Body of pancreas (tissue), 4 donors: ENCODE results near the gene NFKB2. TPM values are rescaled to one million over a fixed set of nuclear protein-coding genes. Genes with fewer than 3 reads are reported as not detected.

ENCODE experiments used
- ATAC-seq: fragments of 150-250 bp; one replicate; pipeline ENCODE4 v1.9.1; 2016
- DNase-seq, 4 donors: peaks; one replicate each; pipeline ENCODE4 v3.0.0-alpha.2; 2019
- H3K27ac ChIP-seq, 4 donors: fragments of 200-600 bp; sonication (generic); 1 replicate in 3 of 4; 2 replicates in 1 of 4; pipeline versions ENCODE4 v1.5.1 to v1.6.1; 2016 to 2019; ENCODE audit warnings: mild to moderate bottlenecking in 1 of 4, mixed read lengths in 1 of 4, moderate library complexity in 1 of 4
- H3K27me3 ChIP-seq, 2 donors: fragments of 200-600 bp; sonication (generic); one replicate each; pipeline ENCODE4 v1.6.0; 2016; ENCODE audit warnings: mild to moderate bottlenecking in 1 of 2
- H3K36me3 ChIP-seq, 2 donors: fragments of 200-600 bp; sonication (generic); replicated peaks in 1 of 2; 2 replicates each; pipeline ENCODE4 v1.5.1; 2016; ENCODE audit warnings: low read depth in 2 of 2; ENCODE audit not compliant: insufficient read depth in 1 of 2
- H3K4me1 ChIP-seq: fragments of 200-600 bp; sonication (generic); one replicate; pipeline ENCODE4 v1.6.0; 2016
- H3K4me3 ChIP-seq, 2 donors: fragments of 200-600 bp; sonication (generic); 1 replicate in 1 of 2; 2 replicates in 1 of 2; pipeline ENCODE4 v1.5.1; 2016 to 2019
- H3K9me3 ChIP-seq, 3 donors: fragments of 200-600 bp; sonication (generic); 1 replicate in 2 of 3; 2 replicates in 1 of 3; pipeline ENCODE4 v1.5.1; 2016
- POLR2A ChIP-seq, 3 donors: fragments of 450-650 bp; IDR thresholded peaks; one replicate each; pipeline ENCODE4 v1.6.1; 2016; ENCODE audit warnings: antibody characterized with exemption in 3 of 3, mild to moderate bottlenecking in 2 of 3
- WGBS, 2 donors: methylation state at CpG; one replicate each; pipeline ENCODE4 v1.1.5; 2017; 5-methylcytosine and 5-hydroxymethylcytosine counted together
- intact Hi-C: fragments of 100-400 bp; cut with DNase I; formaldehyde crosslinking; loops from one replicate; pipeline ENCODE4 v1.15.1; 2023
- total RNA-seq, 2 donors: library from RNA; depleted of rRNA; stranded (reverse); fragments of >200 nt; gene quantifications; one replicate each; pipeline ENCODE4 v1.1.0, GENCODE V29; 2016
- TF ChIP-seq, protein P1 (sequence below), 7 experiments: fragments of 450-650 bp in 4 of 7; fragments of 200-600 bp in 3 of 7; sonication (generic) in 3 of 7; IDR thresholded peaks; one replicate each; pipeline ENCODE4 v1.5.1; 2016 to 2019; ENCODE audit warnings: antibody characterized with exemption in 7 of 7

Gene NFKB2
- total RNA-seq, 2 donors from 2014 or later = 17.9 to 30.0 TPM

DNA sequence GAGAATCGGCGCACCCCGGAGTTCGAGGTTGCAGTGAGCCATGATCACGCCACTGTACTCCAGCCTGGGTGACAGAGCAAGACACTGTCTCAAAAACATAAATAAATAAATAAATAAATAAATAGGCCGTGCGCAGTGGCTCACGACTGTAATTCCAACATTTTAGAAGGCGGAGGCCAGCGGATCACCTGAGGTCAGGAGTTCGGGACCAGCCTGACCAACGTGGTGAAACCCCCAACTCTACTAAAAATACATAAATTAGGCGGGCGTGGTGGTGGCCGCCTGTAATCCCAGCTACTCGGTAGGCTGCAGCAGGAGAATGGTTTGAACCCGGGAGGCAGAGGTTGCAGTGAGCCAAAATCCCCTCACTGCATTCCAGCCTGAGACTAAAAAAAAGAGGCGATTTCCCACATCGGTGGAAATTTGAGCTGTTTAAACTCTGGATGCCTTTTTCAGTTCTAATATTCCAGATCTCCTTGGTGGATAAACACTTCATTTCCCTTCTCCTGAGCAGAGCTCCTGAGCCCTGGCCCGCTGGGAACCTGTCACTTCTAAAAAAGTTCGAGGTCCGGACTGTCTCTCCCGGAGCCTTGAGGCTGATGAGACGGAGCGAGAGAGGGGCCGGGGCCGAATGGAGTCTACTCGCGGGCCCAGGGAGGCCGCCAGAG lies 2.0 kb upstream of the NFKB2 start:
- intact Hi-C loops = no loop called here
- H3K4me1 ChIP-seq = peaks cover 30% of the 10 kb centered on the region
- H3K27ac ChIP-seq = peak overlapping the region; percentile 88 to 100 (median 96)
- H3K4me3 ChIP-seq = peak overlapping the region; percentile 23 to 30
- no peaks in the 10 kb centered on the region for H3K27me3 ChIP-seq
- DNase-seq (no peak), ATAC-seq (no peak)
- no peaks in the 10 kb centered on the region for H3K36me3 ChIP-seq
- TF ChIP-seq, protein P1, sequence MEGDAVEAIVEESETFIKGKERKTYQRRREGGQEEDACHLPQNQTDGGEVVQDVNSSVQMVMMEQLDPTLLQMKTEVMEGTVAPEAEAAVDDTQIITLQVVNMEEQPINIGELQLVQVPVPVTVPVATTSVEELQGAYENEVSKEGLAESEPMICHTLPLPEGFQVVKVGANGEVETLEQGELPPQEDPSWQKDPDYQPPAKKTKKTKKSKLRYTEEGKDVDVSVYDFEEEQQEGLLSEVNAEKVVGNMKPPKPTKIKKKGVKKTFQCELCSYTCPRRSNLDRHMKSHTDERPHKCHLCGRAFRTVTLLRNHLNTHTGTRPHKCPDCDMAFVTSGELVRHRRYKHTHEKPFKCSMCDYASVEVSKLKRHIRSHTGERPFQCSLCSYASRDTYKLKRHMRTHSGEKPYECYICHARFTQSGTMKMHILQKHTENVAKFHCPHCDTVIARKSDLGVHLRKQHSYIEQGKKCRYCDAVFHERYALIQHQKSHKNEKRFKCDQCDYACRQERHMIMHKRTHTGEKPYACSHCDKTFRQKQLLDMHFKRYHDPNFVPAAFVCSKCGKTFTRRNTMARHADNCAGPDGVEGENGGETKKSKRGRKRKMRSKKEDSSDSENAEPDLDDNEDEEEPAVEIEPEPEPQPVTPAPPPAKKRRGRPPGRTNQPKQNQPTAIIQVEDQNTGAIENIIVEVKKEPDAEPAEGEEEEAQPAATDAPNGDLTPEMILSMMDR (IDR thresholded peaks at IDR 0.05) = peak in 1 of 7 experiments; percentile 96
- no peak for TF ChIP-seq POLR2A (IDR thresholded peaks at IDR 0.05)
- 24 to 46% methylated on average over 20 to 30 of the region's 30 CpGs for WGBS, 2 donors
- no peaks in the 10 kb centered on the region for H3K9me3 ChIP-seq

- H3K4me1 ChIP-seq = peaks cover 36% of the 10 kb centered on the region
- 0% methylated on average over 25 to 71 of the region's 71 CpGs for WGBS, 2 donors
- no peaks in the 10 kb centered on the region for H3K9me3 ChIP-seq
- no peaks in the 10 kb centered on the region for H3K36me3 ChIP-seq
- DNase-seq = peak; percentile 90 to 95 (median 92)
- H3K27ac ChIP-seq = peak overlapping the region; percentile 88 to 100 (median 96)
- intact Hi-C loops = no loop called here
- peak; percentile 85 for ATAC-seq
- TF ChIP-seq POLR2A (IDR thresholded peaks at IDR 0.05) = peak; percentile 88 to 95 (median 94)
- TF ChIP-seq, protein P1 (IDR thresholded peaks at IDR 0.05) = peak in 6 of 7 experiments; percentile 95 to 98 (median 96)
- H3K4me3 ChIP-seq = peak overlapping the region; percentile 23 to 30
- no peaks in the 10 kb centered on the region for H3K27me3 ChIP-seq
Observed at GRCh38 chr10:102394079-102394800, 1.3 kb upstream of the NFKB2 start.

DNA sequence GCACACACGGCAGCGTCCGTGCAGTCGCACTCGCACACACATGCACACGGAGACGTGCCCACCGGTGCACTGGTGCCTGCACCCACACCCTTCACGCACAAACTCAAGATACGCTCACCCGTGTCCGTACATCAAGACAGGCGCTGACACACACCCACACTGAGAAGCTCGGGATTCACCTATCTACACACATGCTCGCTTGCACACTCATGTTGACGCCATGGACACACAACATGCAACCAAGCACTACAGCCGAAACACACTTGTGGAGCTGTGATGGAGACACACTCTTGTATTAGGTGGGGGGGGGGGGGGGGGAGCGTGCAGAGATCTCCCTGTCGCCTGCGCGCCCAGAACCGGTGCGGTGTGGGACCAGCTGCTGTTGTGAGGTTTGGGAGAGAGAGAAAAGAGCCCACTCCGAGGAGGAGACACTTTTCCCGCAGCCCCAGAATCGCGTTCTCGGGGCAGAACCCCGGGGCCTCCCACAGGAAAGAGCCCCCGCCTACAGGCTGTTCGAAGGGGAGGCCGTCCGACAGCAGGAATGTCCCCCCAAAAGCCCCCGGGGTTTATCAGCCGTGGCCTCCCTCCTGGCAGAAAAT lies 605 bp upstream of the NFKB2 start:
- 0 to 3% methylated on average over 7 to 35 of the region's 35 CpGs for WGBS, 2 donors
- Histone ChIP-seq H3K4me3 (peak overlapping the region; percentile 23 to 55), H3K9me3 (no peaks in the 10 kb centered on the region), H3K4me1 (peaks cover 41% of the 10 kb centered on the region), H3K27ac (peak overlapping the region; percentile 88 to 100 (median 96)), H3K27me3 (no peaks in the 10 kb centered on the region), H3K36me3 (no peaks in the 10 kb centered on the region)
- peak in 3 of 4 donors; percentile 36 to 49 (median 42) for DNase-seq
- TF ChIP-seq POLR2A (IDR thresholded peaks at IDR 0.05) = no peak
- TF ChIP-seq, protein P1 (IDR thresholded peaks at IDR 0.05) = no peak
- intact Hi-C loops = no loop called here
- ATAC-seq = peak; percentile 1

- DNase-seq = no peak
- H3K4me3 ChIP-seq = peak overlapping the region; percentile 23 to 55
- no peak for ATAC-seq
- no peaks in the 10 kb centered on the region for H3K9me3 ChIP-seq
- no peaks in the 10 kb centered on the region for H3K27me3 ChIP-seq
- peak overlapping the region; percentile 88 to 100 (median 96) for H3K27ac ChIP-seq
- TF ChIP-seq, protein P1 (IDR thresholded peaks at IDR 0.05) = no peak
- TF ChIP-seq POLR2A (IDR thresholded peaks at IDR 0.05) = no peak
- intact Hi-C loops = no loop called here
- peaks cover 0 to 2% of the 10 kb centered on the region in 2 donors for H3K36me3 ChIP-seq
- 38 to 53% methylated on average over 3 to 4 of the region's 4 CpGs for WGBS, 2 donors
- peaks cover 43% of the 10 kb centered on the region for H3K4me1 ChIP-seq
Observed at GRCh38 chr10:102396317-102396650, 779 bp downstream of the NFKB2 start.
